Tibial nerve (tissue), 3 donors: ENCODE data around the gene ZC3HAV1L.

Experiments
- CTCF ChIP-seq, 5 experiments: fragments of 200-600 bp in 3 of 5; fragments of 450-650 bp in 2 of 5; sonication (generic) in 3 of 5; IDR thresholded peaks; one replicate each; pipeline ENCODE4 v1.5.1; 2016 to 2019; ENCODE audit warnings: antibody characterized with exemption in 5 of 5, mild to moderate bottlenecking in 3 of 5, moderate library complexity in 2 of 5
- POLR2A ChIP-seq, 2 donors: fragments of 450-650 bp; IDR thresholded peaks; one replicate each; pipeline ENCODE4 v1.6.1; 2017; ENCODE audit warnings: antibody characterized with exemption in 2 of 2, mild to moderate bottlenecking in 2 of 2, moderate library complexity in 2 of 2

- no peak for TF ChIP-seq POLR2A (IDR thresholded peaks at IDR 0.05)
- TF ChIP-seq CTCF (IDR thresholded peaks at IDR 0.05), result no peak
Measured at GRCh38 chr7:139055674-139056073, 19.8 kb upstream of the ZC3HAV1L start.
